ENCODE results near the gene TMEM165.
A peak's percentile ranks its signal among the peaks of the same experiment; 100 is the strongest.

The TMEM165 gene

GRCh38 chr4:55393461-55394320, 2.1 kb upstream of the TMEM165 start:
- H3K4me3 ChIP-seq (ENCODE audit: low read length, poor library complexity, severe bottlenecking) = no peak overlapping the region
- H3K4me1 ChIP-seq (ENCODE audit: insufficient read depth, low read length, poor library complexity, severe bottlenecking) = peaks cover 21% of the 10 kb centered on the region
- no peaks in the 10 kb centered on the region for H3K36me3 ChIP-seq (ENCODE audit: insufficient read depth, low read length)
- H3K9ac ChIP-seq (ENCODE audit: low read depth, low read length, poor library complexity, severe bottlenecking) = no peak overlapping the region
- H2AFZ ChIP-seq (ENCODE audit: low read length) = peak overlapping the region; percentile 29; the same call in 1 of the 2 replicates
- TF ChIP-seq EZH2phosphoT487 (IDR thresholded peaks at IDR 0.05; ENCODE audit: borderline replicate concordance) = no peak
- no peak for TF ChIP-seq CTCF (conservative IDR thresholded peaks at IDR 0.05; ENCODE audit: low read length)
- no peaks in the 10 kb centered on the region for H3K9me2 ChIP-seq (replicated peaks; ENCODE audit: low read depth, low read length)
- H3K27me3 ChIP-seq (ENCODE audit: insufficient read depth, low read length, poor library complexity, severe bottlenecking) = peaks cover 4% of the 10 kb centered on the region
- peaks cover 26% of the 10 kb centered on the region for H4K20me1 ChIP-seq (ENCODE audit: insufficient read depth, low read length, poor library complexity, severe bottlenecking)
- H3K9me3 ChIP-seq (ENCODE audit: insufficient read depth, low read depth, low read length) = no peaks in the 10 kb centered on the region
- no peaks in the 10 kb centered on the region for H3F3A ChIP-seq (ENCODE audit: low read depth)
- H3K79me2 ChIP-seq (ENCODE audit: insufficient read depth, low read length) = peaks cover 29% of the 10 kb centered on the region
- no peak overlapping the region for H3K4me2 ChIP-seq (ENCODE audit: low read depth, low read length, poor library complexity, severe bottlenecking)

GRCh38 chr4:55395218-55395528, 584 bp upstream of the TMEM165 start:
- Histone ChIP-seq H3F3A (ENCODE audit: low read depth) (no peaks in the 10 kb centered on the region), H4K20me1 (ENCODE audit: insufficient read depth, low read length, poor library complexity, severe bottlenecking) (peaks cover 39% of the 10 kb centered on the region), H3K4me2 (ENCODE audit: low read depth, low read length, poor library complexity, severe bottlenecking) (peak overlapping the region; percentile 74)

GRCh38 chr4:55396308-55397125, 760 bp downstream of the TMEM165 start:
- TF ChIP-seq EZH2phosphoT487 (IDR thresholded peaks at IDR 0.05; ENCODE audit: borderline replicate concordance) = no peak
- TF ChIP-seq CTCF (conservative IDR thresholded peaks at IDR 0.05; ENCODE audit: low read length) = no peak
- Histone ChIP-seq H4K20me1 (ENCODE audit: insufficient read depth, low read length, poor library complexity, severe bottlenecking) (peaks cover 51% of the 10 kb centered on the region), H3K36me3 (ENCODE audit: insufficient read depth, low read length) (no peaks in the 10 kb centered on the region), H3K27me3 (ENCODE audit: insufficient read depth, low read length, poor library complexity, severe bottlenecking) (peaks cover 4% of the 10 kb centered on the region), H3F3A (ENCODE audit: low read depth) (no peaks in the 10 kb centered on the region), H3K4me3 (ENCODE audit: low read length, poor library complexity, severe bottlenecking) (peak overlapping the region; percentile 100), H3K79me2 (ENCODE audit: insufficient read depth, low read length) (peaks cover 54% of the 10 kb centered on the region), H3K4me1 (ENCODE audit: insufficient read depth, low read length, poor library complexity, severe bottlenecking) (peaks cover 35% of the 10 kb centered on the region), H3K9ac (ENCODE audit: low read depth, low read length, poor library complexity, severe bottlenecking) (peak overlapping the region; percentile 96), H3K4me2 (ENCODE audit: low read depth, low read length, poor library complexity, severe bottlenecking) (peak overlapping the region; percentile 95), H3K9me3 (ENCODE audit: insufficient read depth, low read depth, low read length) (no peaks in the 10 kb centered on the region), H3K9me2 (replicated peaks; ENCODE audit: low read depth, low read length) (no peaks in the 10 kb centered on the region), H2AFZ (ENCODE audit: low read length) (peak overlapping the region; percentile 40)

More at GRCh38 chr4:55395218-55395528, 584 bp upstream of the TMEM165 start:
- peaks cover 29% of the 10 kb centered on the region for H3K4me1 ChIP-seq (ENCODE audit: insufficient read depth, low read length, poor library complexity, severe bottlenecking)
- TF ChIP-seq EZH2phosphoT487 (IDR thresholded peaks at IDR 0.05; ENCODE audit: borderline replicate concordance) = no peak
- peak; percentile 37 for TF ChIP-seq CTCF (conservative IDR thresholded peaks at IDR 0.05; ENCODE audit: low read length)
- H3K9me2 ChIP-seq (replicated peaks; ENCODE audit: low read depth, low read length) = no peaks in the 10 kb centered on the region
- peak overlapping the region; percentile 90 for H2AFZ ChIP-seq (ENCODE audit: low read length)
- H3K27me3 ChIP-seq (ENCODE audit: insufficient read depth, low read length, poor library complexity, severe bottlenecking) = peaks cover 4% of the 10 kb centered on the region
- no peaks in the 10 kb centered on the region for H3K36me3 ChIP-seq (ENCODE audit: insufficient read depth, low read length)
- H3K9ac ChIP-seq (ENCODE audit: low read depth, low read length, poor library complexity, severe bottlenecking) = peak overlapping the region; percentile 96
- H3K9me3 ChIP-seq (ENCODE audit: insufficient read depth, low read depth, low read length) = no peaks in the 10 kb centered on the region
- H3K79me2 ChIP-seq (ENCODE audit: insufficient read depth, low read length) = peaks cover 42% of the 10 kb centered on the region
- H3K4me3 ChIP-seq (ENCODE audit: low read length, poor library complexity, severe bottlenecking) = peak overlapping the region; percentile 100
